Keratinocyte (primary cell): ENCODE data around the gene USP49. TPM values are rescaled to one million over a fixed set of nuclear protein-coding genes. Genes with fewer than 3 reads are reported as not detected.

ENCODE experiments used
- DNase-seq: peaks from one replicate; pipeline ENCODE4 v3.0.0-alpha.2; 2011; ENCODE audit warnings: low read depth, missing footprints, low spot score
- FAIRE-seq: peaks from 2 replicates; lab custom pipeline; 2011; peaks lifted over from hg19 to GRCh38; lab: Jason Lieb, UNC
- H2AFZ ChIP-seq: 2 replicates; pipeline ENCODE4 v1.6.0; 2012; ENCODE audit warnings: low read length, control low read depth, inconsistent platforms; ENCODE audit not compliant: control insufficient read depth
- H3K27ac ChIP-seq: 2 replicates; pipeline ENCODE4 v1.5.1; 2011; ENCODE audit warnings: low read length; ENCODE audit not compliant: control insufficient read depth, insufficient read depth
- H3K27me3 ChIP-seq: 3 replicates; pipeline ENCODE4 v1.6.0; 2011; ENCODE audit warnings: low read length; ENCODE audit not compliant: control insufficient read depth, insufficient read depth; ENCODE audit errors: extremely low read depth
- H3K36me3 ChIP-seq, 2 experiments: 2 replicates in 1 of 2; 3 replicates in 1 of 2; pipeline ENCODE4 v1.5.1; 2011; ENCODE audit warnings: low read length in 2 of 2, mild to moderate bottlenecking in 1 of 2; ENCODE audit not compliant: control insufficient read depth in 2 of 2, insufficient read depth in 2 of 2; ENCODE audit errors: extremely low read depth in 1 of 2
- H3K4me1 ChIP-seq: 3 replicates; pipeline ENCODE4 v1.5.1; 2011; ENCODE audit warnings: low read length; ENCODE audit not compliant: control insufficient read depth, insufficient read depth; ENCODE audit errors: extremely low read depth
- H3K4me2 ChIP-seq: 3 replicates; pipeline ENCODE4 v1.6.0; 2011; ENCODE audit warnings: low read depth, low read length; ENCODE audit not compliant: control insufficient read depth, insufficient read depth; ENCODE audit errors: extremely low read depth
- H3K4me3 ChIP-seq, 3 experiments: fragments of 200-600 bp in 1 of 3; sonication (generic) in 1 of 3; 2 replicates in 2 of 3; 3 replicates in 1 of 3; pipeline ENCODE4 v1.5.1; 2011 to 2016; ENCODE audit warnings: low read length in 3 of 3, mild to moderate bottlenecking in 3 of 3, control low read depth in 2 of 3, inconsistent platforms in 1 of 3, low read depth in 1 of 3, mixed read lengths in 1 of 3, mixed run types in 1 of 3, moderate library complexity in 1 of 3; ENCODE audit not compliant: control insufficient read depth in 2 of 3, insufficient read depth in 2 of 3; ENCODE audit errors: extremely low read depth in 1 of 3
- H3K79me2 ChIP-seq: 2 replicates; pipeline ENCODE4 v1.6.0; 2012; ENCODE audit warnings: low read length; ENCODE audit not compliant: control insufficient read depth, insufficient read depth
- H3K9ac ChIP-seq: 3 replicates; pipeline ENCODE4 v1.6.0; 2011; ENCODE audit warnings: low read length; ENCODE audit not compliant: control insufficient read depth, insufficient read depth; ENCODE audit errors: extremely low read depth
- H3K9me1 ChIP-seq: 3 replicates; pipeline ENCODE4 v1.6.0; 2011; ENCODE audit warnings: low read length; ENCODE audit not compliant: control insufficient read depth, insufficient read depth; ENCODE audit errors: extremely low read depth
- H3K9me3 ChIP-seq: 2 replicates; pipeline ENCODE4 v1.5.1; 2012; ENCODE audit warnings: low read depth, low read length; ENCODE audit not compliant: control insufficient read depth
- H4K20me1 ChIP-seq: 3 replicates; pipeline ENCODE4 v1.6.0; 2011; ENCODE audit warnings: low read length; ENCODE audit not compliant: control insufficient read depth, insufficient read depth; ENCODE audit errors: extremely low read depth
- EZH2 ChIP-seq: IDR thresholded peaks from one replicate; pipeline ENCODE4 v1.6.1; 2012; ENCODE audit warnings: inconsistent platforms, mild to moderate bottlenecking, low read length, moderate library complexity
- dilution Hi-C: fragments of 300-500 bp; cut with MboI; formaldehyde crosslinking; loops from one replicate; pipeline ENCODE4 v1.7.0; 2020; ENCODE audit warnings: low sequenced_read_pairs; ENCODE audit not compliant: extremely low pct_ligation_motif_present
- polyA plus RNA-seq, 5 experiments: library from polyadenylated mRNA; depleted of rRNA in 3 of 5; stranded (reverse) in 3 of 5; stranded (forward) in 1 of 5; unstranded in 1 of 5; fragments of >200 nt; gene quantifications; 1 replicate in 1 of 5; 2 replicates in 3 of 5; 3 replicates in 1 of 5; pipeline versions ENCODE4 v1.2.1 to v1.2.3, GENCODE V29; 2011 to 2012; ENCODE audit warnings: missing spikeins in 2 of 5, low read depth in 1 of 5, low replicate concordance in 1 of 5
- TF ChIP-seq, protein P1 (sequence below), 3 experiments: IDR thresholded peaks in 1 of 3; conservative IDR thresholded peaks in 1 of 3; optimal IDR thresholded peaks in 1 of 3; 2 replicates in 2 of 3; 3 replicates in 1 of 3; pipeline versions ENCODE3 to v1.5.1; 2011; ENCODE audit warnings: low read length in 3 of 3, mild to moderate bottlenecking in 3 of 3, moderate library complexity in 2 of 3, control low read depth in 1 of 3, inconsistent platforms in 1 of 3; ENCODE audit not compliant: insufficient read depth in 2 of 3; ENCODE audit errors: extremely low read depth in 1 of 3

USP49 gene
- polyA plus RNA-seq, 1 donor (not counting 4 experiments of a cell fraction or from before 2014, with no cell fraction given): 2.3 TPM

DNA sequence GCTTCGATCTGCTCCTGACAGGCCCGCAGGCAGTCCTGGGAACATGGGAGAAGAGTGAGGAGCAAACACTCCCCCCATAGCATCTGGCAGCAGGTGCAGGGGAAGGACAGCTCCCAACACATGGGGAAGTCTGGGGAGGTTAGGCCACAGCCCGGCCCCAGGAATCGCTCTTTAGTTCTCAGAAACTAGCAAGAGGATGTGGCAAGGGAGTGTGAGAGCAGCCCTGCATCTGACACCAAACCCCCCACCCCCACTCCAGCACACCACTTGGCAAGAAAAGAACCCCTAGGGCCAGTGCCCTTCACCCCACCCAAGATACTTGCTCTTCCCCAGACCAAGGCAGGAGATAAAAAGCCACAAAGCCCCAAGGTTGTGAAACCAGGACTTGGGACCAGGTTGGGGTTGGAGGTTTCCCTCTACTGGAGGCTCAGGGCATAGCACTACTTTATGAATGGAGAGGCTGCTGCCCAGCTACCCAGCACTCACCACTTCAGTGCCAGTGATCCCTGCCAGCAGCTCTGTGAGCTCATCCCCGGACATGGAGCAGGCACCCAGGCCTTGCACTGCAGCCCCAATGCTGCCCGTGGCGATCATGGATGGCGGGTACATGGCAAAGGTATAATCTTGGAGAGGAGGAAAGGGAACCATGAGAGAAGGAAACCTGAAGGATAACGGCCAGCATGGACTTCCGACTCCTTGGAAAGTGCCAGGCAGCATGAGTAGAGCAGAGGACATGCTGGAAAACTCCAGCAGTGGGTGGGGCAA is 41.1 kb upstream of the USP49 start:
- DNase-seq: peak; percentile 41
- Histone ChIP-seq H3K36me3 (peaks cover 36 to 42% of the 10 kb centered on the region in 2 experiments), H3K9ac (no peak overlapping the region), H3K79me2 (peaks cover 32% of the 10 kb centered on the region), H3K4me1 (peaks cover 23% of the 10 kb centered on the region), H2AFZ (no peak overlapping the region), H3K9me3 (no peaks in the 10 kb centered on the region), H3K27me3 (no peaks in the 10 kb centered on the region), H3K4me3 (no peak overlapping the region), H3K4me2 (no peak overlapping the region), H4K20me1 (no peaks in the 10 kb centered on the region), H3K27ac (no peak overlapping the region), H3K9me1 (no peaks in the 10 kb centered on the region)
- dilution Hi-C loops: no loop called here
- TF ChIP-seq, protein P1, sequence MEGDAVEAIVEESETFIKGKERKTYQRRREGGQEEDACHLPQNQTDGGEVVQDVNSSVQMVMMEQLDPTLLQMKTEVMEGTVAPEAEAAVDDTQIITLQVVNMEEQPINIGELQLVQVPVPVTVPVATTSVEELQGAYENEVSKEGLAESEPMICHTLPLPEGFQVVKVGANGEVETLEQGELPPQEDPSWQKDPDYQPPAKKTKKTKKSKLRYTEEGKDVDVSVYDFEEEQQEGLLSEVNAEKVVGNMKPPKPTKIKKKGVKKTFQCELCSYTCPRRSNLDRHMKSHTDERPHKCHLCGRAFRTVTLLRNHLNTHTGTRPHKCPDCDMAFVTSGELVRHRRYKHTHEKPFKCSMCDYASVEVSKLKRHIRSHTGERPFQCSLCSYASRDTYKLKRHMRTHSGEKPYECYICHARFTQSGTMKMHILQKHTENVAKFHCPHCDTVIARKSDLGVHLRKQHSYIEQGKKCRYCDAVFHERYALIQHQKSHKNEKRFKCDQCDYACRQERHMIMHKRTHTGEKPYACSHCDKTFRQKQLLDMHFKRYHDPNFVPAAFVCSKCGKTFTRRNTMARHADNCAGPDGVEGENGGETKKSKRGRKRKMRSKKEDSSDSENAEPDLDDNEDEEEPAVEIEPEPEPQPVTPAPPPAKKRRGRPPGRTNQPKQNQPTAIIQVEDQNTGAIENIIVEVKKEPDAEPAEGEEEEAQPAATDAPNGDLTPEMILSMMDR (optimal IDR thresholded peaks at IDR 0.05 in 1 of 3, IDR thresholded peaks at IDR 0.05 in 1 of 3, conservative IDR thresholded peaks at IDR 0.05 in 1 of 3; ENCODE audit: extremely low read depth in 1 of 3, insufficient read depth in 2 of 3, low read length in 3 of 3): peak; percentile 80 to 95 (median 90)
- TF ChIP-seq EZH2: no peak
- FAIRE-seq: peak; percentile 73

DNA sequence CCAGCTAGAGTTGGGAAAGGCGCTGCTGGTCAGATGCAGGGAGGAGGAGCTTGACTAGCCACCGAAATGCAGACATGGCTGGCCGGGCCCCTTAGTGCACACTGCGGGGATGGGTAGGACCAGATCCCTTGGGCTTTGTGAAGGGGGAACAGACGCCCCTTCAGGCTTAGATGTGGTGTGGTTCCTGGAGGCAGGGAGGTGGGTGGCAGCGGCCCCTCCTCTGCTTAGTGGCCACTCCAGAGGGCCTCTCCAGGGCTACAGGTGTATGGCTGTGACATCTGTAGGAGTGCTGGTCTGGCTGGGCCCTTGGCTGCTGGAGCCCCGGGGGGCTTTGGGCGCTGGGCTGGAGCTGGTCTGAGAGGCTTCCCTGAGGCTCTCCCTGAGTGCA is 40.5 kb upstream of the USP49 start:
- Histone ChIP-seq H3K79me2 (peaks cover 26% of the 10 kb centered on the region), H3K9me1 (no peaks in the 10 kb centered on the region), H3K9ac (no peak overlapping the region), H3K36me3 (peaks cover 42 to 46% of the 10 kb centered on the region in 2 experiments), H3K4me2 (no peak overlapping the region), H3K9me3 (no peaks in the 10 kb centered on the region), H3K4me3 (no peak overlapping the region), H2AFZ (no peak overlapping the region), H3K27ac (no peak overlapping the region), H4K20me1 (no peaks in the 10 kb centered on the region), H3K4me1 (peaks cover 23% of the 10 kb centered on the region), H3K27me3 (no peaks in the 10 kb centered on the region)
- dilution Hi-C loops: no loop called here
- no peak for DNase-seq
- FAIRE-seq: no peak
- TF ChIP-seq, protein P1 (optimal IDR thresholded peaks at IDR 0.05 in 1 of 3, IDR thresholded peaks at IDR 0.05 in 1 of 3, conservative IDR thresholded peaks at IDR 0.05 in 1 of 3; ENCODE audit: extremely low read depth in 1 of 3, insufficient read depth in 2 of 3, low read length in 3 of 3): no peak
- no peak for TF ChIP-seq EZH2
